Kidney glomerular epithelial cell (primary cell): ENCODE data around the gene CTCFL.

Experiments used
- DNase-seq: peaks from one replicate; lab custom pipeline; 2025; lab: John Stamatoyannopoulos, UW

The CTCFL gene

GRCh38 chr20:57465486-57465885 lies 59.5 kb downstream of the CTCFL start:
- no peak for DNase-seq

GRCh38 chr20:57464642-57465211 lies 60.2 kb downstream of the CTCFL start:
- DNase-seq, result no peak

GRCh38 chr20:57462781-57463180 lies 62.2 kb downstream of the CTCFL start:
- no peak for DNase-seq

GRCh38 chr20:57461726-57462125 lies 63.2 kb downstream of the CTCFL start:
- no peak for DNase-seq

- DNase-seq, result no peak
These were observed 64.0 kb downstream of the CTCFL start for GRCh38 chr20:57460781-57461465.

GRCh38 chr20:57459897-57460296 lies 65.0 kb downstream of the CTCFL start:
- DNase-seq, result no peak

- no peak for DNase-seq
These were observed 65.7 kb downstream of the CTCFL start for GRCh38 chr20:57459278-57459677.

GRCh38 chr20:57458400-57459160 lies 66.4 kb downstream of the CTCFL start:
- DNase-seq, result no peak

- no peak for DNase-seq
These were observed 67.5 kb downstream of the CTCFL start for GRCh38 chr20:57457243-57458095.

- DNase-seq, result no peak
These were observed 68.8 kb downstream of the CTCFL start for GRCh38 chr20:57456116-57456515.

GRCh38 chr20:57455386-57455785 lies 69.6 kb downstream of the CTCFL start:
- no peak for DNase-seq

GRCh38 chr20:57451795-57452661 lies 72.9 kb downstream of the CTCFL start:
- no peak for DNase-seq

GRCh38 chr20:57451431-57451794 lies 73.5 kb downstream of the CTCFL start:
- no peak for DNase-seq

GRCh38 chr20:57450931-57451330 lies 74.0 kb downstream of the CTCFL start:
- DNase-seq, result no peak

GRCh38 chr20:57450419-57450818 lies 74.5 kb downstream of the CTCFL start:
- no peak for DNase-seq

- no peak for DNase-seq
These were observed 75.3 kb downstream of the CTCFL start for GRCh38 chr20:57449398-57450354.

- no peak for DNase-seq
These were observed 76.1 kb downstream of the CTCFL start for GRCh38 chr20:57448764-57449354.
